Dermis microvascular lymphatic vessel endothelial cell (primary cell): ENCODE data around the gene PNPLA8. TPM values are rescaled to one million over a fixed set of nuclear protein-coding genes. Genes with fewer than 3 reads are reported as not detected.
"Not testable (repeated sequence)": the region's sequence is repeated elsewhere in the genome, so short reads cannot be mapped to it uniquely, and the experiment has no call there.

Source experiments
- DNase-seq, 2 donors: peaks; one replicate each; pipeline versions ENCODE4 v3.0.0 to v3.0.0-alpha.2; 2010; ENCODE audit warnings: low read depth in 2 of 2
- total RNA-seq: library from RNA; depleted of rRNA; stranded (reverse); fragments of >200 nt; gene quantifications from 2 replicates; pipeline ENCODE4 v1.2.1, GENCODE V29; 2014

PNPLA8 gene
- total RNA-seq, 1 donor from 2014 or later, result 25.0 TPM

DNA sequence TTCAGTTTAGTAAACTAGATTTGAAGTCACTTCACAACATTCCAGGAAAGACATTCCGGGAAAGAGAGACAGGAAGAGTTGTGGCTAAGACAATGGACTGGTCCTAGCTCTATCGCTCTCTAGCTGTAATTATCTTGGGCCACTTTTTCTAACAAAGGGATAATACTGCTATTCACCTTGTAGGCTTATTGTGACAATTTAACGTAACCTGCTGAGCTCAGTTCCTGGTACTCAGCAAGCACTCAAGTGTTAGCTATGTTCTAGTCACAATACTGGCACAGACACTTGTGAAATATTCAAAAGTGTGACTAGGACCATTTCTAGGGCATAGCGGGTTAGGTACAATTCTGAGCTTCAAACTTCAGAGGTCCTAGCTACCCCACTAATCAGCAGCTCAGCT, 57.7 kb downstream of the PNPLA8 start:
- peak in 1 of 2 donors; percentile 12 for DNase-seq

DNA sequence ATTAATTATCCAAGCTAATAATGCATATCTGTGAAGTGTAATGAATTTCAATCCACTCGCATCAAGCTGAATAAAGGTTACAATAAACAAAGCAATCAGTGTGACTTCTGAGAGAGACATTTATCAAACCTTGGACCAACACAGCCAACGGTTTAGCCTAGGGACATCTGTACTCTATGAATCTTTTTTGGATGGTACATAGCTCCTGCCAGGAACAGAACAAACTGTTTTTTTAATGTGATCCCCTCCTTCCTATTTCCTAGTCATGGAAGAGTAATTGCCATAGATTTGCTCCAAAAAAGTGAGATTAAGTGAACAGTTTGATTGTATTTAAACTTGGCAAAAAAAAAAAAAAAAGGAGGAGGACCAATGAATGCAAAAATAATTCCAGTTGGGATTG, 58.5 kb downstream of the PNPLA8 start:
- DNase-seq, result no peak

DNA sequence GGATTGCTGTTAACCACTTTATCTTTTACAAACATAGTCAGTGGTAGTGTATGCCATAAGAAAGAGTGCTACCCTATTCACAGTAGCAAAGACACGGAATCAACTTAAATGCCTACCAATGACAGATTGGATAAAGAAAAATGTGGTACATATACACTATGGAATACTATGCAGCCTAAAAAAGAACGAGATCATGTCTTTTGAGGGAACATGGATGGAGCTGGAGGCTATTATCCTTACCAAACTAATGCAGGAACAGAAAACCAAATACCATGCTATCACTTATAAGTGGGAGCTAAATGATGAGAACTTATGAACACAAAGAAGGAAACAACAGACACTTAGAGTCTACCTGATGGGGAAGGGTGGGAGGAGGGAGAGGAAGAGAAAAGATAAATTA, 59.6 kb downstream of the PNPLA8 start:
- DNase-seq, result not testable (repeated sequence)

DNA sequence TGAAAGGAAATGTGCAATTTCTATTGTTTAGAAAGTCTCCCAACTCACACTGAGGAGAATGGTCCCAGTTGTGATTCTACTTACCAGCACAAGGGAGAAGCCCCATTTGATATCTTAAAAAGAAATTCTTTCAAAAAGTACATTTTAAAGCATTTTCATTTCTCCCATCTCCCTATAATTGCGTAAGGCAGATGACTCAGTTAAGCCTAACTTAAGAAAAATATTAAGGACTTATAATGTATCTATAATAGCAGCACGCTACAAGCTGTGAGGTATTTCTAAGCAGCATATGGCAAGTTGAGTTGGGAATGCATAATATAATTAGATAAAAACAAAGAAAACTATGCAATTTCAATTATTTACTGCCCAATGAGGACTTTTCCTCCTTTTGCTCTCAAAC, 61.2 kb downstream of the PNPLA8 start:
- no peak for DNase-seq

DNA sequence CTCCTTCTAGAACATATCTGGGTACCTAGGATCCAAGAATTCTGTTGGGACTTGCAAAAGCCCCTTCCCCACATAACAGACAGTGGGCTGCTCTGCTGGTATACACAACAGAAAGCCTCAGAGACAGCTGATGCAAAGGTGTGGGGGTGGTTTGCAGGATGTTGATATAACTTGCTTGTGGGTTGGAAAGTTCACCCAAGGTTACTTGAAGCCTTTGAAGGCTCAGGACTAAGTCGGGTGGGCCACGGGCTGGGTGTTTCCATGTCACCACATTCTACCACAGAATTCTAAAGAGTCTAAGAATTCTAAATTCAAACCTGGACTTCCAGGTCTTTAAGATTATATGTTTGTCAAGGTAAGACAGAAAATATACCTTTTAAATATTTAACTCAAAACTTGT, 62.3 kb downstream of the PNPLA8 start:
- no peak for DNase-seq

DNA sequence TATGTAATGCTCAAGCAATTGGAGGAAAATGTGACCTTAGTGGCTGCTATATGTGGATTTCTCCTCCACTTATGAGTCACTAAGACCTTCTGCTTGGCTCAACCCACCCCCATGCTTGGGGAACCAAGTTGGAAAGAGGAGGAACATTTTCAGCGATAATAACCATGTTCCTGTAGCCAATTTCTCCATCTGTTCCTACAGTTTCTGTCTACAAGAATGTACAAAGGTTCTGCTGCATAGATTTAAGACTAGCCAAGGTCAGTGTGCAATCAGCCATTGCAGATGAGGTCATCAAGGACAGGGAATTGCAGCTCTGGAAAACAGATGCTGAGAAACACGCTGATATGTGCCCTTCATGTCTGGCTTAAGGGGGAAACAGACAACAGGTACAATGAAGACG, 64.1 kb downstream of the PNPLA8 start:
- no peak for DNase-seq

DNA sequence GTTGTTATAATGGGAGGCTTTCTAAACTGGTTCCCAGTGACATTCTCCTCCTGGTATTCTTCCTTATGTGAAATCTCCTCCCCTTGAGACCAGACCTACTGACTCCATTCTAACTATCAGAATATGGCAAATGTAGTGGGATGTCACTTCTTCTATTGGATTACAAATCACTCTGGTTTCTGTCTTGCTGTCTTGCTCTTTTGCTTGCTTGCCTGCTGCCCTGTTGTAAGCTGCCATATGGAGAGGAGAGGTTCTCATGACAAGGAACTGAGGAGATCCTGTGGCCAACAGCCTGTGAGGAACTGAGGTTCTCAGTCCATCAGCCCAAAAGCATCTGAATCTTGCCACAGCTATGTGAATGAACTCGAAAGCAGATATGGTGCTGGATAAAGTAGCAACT, 65.0 kb downstream of the PNPLA8 start:
- DNase-seq, result no peak

DNA sequence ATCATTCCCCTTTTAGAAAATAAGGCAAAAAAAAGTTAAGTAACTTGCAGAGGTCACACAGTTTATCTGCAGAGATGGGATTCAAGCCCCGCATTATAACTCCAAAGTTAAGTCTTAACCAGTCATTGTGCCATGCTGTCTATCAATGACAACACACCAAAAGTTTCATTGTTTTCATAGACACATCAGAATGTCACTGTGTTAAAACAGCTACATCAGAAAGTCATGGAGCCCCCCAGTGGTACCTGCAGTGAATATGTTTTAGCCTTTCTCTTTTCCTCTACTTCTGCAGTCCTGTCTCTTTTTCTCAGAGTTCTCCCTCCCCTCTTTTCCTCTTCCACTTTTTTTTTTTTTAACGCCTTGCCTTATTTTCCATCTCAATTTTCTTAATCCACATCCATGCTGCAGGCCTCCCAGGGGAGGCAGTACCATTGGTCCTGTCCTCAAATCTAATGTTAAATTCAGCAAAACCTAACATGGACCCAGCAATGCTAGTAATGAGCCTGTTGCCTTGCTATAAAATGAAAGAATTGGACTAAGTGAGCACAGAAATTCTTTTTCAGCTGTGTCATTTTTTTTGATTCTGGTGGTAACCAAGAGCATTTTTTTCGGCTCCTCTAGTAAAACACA, 65.9 kb downstream of the PNPLA8 start:
- DNase-seq, result peak; percentile 32 to 62

DNA sequence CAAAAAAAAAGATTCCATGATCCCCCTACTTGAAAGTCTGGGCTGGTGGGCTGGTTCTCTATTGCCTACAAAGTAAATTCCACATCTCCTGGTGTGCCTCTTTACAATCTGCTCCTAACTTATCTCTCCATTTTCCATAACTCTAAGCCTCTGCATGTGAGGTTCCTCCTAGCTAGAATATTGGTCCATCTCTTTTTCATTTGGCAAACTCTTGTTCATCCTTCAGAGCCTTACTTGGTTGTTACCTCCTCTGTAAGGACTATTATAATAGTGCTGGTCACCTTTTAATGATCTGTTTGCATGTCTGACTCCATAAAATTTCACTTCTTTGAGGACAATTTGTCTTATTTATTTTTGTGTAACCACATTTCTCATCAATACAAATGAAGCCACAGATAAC, 68.1 kb downstream of the PNPLA8 start:
- DNase-seq, result no peak

DNA sequence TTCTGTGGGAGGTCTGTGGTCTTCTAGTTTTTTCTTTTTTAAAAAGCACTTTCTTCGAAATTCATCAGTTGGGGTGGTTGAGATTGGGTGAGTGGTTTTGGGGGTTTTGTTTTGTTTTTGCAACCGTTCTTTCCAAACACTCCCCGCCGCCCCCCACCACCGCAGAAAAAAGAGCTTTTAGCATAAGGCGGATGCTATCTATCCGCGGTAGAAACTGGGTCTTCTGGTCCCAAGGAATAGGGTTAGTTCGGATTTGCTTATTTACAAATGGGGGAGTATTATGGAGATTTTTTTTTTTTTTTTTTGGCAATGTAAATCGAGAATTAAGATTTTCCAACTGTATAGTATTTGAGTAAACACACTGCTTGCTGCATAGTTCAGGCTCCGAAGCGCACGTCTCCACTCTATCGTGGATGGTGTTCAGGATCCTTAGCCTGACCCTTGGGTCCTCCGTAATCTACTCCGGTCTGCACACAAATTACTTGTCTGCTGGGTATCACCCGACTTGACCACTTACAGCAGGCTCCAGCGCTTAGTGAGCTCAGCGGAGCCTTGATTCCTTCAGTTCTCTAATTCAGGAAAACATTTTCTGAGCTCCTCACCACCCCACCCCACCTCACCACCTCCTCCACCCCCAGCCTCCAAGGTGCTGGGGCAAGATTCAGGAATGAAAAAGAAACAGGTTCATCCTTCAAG, 68.9 kb downstream of the PNPLA8 start:
- DNase-seq, result no peak

DNA sequence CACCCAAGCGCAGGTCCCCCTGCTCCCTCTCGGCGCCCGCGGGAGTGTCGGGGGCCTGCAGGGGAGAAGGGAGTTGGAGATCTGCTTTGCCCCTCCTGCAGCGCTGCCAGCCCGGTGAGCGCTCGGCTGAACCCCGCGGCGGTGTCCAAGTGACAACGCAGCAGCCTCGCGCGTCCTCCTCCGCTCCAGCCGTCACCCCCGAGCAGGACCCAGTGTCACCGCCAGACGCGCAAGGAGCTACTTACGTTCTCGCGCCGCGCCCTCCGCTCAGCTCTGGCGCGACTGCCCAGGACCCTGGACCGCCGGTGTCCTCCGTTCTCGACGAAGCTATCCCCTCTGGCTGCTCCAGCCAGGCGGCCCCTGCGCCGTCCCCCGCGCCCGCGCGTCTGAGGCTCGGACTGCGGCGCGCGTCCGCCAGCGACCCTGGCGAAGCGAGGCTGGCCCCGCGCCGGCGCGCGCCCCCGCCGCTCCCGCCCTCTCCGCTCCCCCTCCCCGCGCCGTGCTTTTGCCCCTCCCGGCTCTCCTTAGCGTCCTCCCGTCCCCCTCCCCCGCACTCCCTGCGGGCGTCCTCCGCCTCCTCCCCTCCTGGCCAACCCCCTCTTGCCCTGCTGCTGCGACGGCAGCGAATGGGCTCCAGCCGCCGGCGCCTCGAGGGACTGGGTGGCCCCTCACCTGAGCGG, 69.8 kb downstream of the PNPLA8 start, which contains the start of gene NRCAM:
TSS of gene NRCAM (minus strand) at position 439 of the 680 bp plus-strand sequence. CDS start 216,372 bp downstream, outside the sequence.
- DNase-seq, result peak in 1 of 2 donors; percentile 70

DNA sequence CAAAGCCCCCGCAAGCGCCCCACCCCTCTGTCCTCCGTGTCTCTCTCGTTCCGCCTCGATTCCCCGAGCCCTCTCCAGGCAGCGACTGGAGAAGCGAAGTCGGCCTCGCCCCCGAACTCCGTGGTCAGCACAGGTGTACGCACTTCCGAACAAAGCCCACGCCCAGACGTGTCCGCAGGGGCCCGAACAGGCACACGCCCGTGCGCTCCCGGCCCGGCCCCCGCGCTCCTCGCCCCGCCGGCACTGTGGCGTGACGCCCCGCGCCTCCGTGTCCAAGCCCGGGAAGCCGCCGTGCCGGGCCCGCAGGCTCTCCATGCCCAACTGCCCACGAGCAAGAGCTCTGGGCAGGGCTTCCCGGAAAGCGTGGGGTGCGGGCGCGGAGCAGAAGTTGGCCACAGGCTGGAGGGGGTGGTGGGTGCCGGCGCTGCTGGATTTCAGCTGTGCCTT, 70.4 kb downstream of the PNPLA8 start:
- DNase-seq, result no peak

DNA sequence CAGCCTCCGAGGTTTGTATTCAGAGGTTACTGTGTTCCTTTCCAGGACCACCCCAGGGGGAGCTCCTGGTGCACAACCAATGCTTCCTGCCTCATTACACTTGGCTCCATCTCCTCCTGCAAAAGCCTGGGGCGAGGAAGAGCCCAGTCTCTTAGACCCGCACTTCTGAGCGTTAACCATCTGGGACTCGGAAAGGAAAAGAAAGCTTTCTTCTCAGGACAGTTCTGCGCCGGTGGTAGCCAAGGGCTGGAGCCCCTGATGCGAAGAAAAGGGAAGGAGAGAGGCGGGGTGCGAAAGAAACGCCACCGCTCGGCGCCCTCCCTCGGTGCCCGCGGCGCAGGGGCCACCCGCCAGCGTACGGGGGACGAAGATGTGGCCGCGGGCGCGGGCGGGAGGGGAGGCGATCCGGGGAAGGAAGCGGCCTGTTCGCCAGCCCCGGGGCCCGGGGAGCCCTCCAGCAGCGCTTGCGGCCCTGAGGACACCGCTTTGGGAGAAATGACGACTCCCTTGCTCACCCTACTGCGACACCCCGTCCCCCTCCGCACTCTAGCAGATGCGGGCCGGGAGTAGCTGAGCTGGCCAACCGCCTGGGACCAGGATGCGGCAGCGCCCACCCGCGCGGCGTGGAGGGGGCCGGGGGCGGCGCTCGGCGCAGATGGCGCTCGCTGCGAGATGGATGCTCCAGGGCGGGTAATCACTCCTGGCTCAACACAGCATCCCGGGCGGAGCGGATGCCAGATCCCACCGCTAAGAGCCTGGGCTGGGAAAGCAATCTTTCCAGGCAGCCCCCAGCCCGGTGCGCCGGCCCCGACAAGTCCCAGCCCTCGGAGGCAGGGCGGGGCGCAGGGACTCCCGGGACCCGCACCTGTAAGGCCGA, 71.0 kb downstream of the PNPLA8 start:
- DNase-seq, result peak in 1 of 2 donors; percentile 43

DNA sequence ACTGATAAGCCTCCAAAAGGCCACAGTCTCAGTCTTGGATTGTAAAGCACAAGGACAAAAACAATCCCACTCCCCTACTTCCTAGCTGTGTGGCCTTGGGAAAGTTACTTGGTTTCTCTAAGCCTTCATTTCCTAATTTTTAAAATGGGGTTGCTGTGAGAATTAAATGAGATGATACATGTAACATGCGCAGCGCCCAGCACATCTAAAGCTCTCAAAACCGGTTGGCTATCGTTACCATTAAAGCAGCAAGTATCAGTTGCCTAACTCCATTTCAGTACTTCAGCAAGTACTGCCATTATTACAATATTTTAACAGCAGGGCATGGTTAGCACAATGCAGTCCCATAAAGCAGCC, 71.6 kb downstream of the PNPLA8 start:
- no peak for DNase-seq

DNA sequence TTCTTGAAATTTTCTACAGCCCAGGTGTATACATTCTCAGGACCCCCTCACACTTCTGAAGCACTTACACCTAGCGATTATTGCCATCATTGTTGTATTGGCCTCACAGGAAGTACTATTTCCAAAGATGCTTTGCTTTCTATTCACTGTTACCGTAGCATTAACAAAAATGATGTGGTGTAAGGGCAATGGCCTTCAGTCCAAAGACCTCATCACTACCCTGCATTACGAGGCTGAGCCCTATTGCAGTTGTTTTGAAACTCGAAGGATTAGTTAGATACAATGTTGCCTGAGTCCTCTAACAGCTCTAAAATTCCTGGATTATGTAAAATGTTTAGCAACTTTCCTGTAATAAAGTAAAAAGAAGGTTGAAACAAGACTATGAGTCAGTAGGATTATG, 72.6 kb downstream of the PNPLA8 start:
- no peak for DNase-seq

DNA sequence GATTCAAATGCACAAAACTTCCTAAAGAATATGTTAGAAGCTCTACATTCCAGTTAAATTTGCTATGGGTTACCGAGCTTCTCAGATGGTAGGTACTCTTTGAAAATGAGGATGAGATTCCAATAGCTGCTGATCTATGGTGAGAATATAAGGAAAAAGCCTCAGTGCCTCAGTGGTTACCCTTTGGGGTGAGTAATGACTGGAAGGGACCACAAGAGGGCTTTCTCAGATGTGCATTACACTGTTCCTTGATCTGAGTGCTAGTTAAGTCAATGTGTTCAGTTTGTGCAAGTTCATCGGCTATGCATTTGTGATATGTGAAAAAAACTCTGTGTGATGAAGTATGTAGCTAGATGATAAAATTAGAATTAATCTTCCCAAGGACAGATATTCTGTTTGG, 73.2 kb downstream of the PNPLA8 start:
- DNase-seq, result peak in 1 of 2 donors; percentile 59

DNA sequence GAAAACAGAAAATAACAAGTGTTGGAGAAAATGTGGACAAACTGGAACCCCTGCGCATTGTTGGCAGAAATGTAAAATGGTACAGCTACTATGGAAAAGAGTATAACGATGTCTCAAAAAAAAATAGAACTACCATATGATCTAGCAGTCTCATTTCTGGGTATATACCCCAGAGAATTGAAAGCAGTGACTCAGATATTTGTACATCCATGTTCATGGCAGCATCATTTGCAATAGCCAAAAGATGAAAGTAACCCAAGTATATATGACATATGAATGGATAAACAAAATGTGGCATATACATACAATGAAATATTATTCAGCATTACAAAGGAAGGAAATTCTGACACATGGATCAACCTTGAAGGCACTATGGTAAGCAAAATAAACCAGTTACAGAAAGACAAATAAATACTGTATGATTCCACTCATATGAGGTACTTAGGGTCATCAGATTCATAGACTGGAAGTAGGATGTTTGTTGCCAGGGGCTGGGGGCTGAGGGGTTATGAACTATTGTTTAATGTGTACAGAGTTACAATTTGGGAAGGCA, 74.6 kb downstream of the PNPLA8 start:
- DNase-seq, result peak in 1 of 2 donors; percentile 56

DNA sequence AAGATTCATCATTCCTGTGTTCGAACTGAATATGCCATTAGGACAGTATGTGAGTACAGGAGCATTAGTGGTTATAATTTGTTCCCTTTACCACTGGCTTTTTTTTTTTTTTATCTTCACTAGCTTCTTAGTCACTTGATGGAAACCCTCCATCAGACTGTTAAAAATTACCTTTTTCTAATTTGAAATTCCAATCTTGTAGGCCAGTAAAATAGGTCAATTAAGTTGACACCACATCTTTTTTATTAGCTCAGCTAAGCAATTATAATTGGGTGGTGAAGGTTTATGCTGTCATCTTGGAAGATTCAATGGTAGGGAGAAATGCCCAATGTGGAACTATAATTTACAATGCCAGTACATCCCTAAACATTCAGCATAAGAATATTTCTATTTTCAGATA, 75.8 kb downstream of the PNPLA8 start:
- no peak for DNase-seq

DNA sequence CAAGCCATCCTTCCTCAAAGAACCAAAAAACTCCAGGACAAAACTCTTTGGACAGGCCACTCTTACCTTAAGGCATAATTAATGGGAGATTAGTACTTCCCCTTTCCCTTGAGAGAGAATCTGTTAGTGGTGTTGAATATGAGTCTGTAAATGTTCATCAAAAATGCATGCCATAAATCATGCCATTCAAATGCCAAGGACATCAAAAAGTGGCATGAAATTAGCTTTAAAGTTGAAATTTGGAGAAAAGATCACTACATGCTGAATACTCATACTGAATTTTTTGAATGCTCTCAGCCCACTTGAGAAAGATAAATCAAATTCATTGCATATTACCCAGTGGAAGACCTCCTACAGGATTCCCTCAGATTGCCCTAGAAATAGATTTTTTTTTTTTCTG, 76.4 kb downstream of the PNPLA8 start:
- DNase-seq, result no peak

DNA sequence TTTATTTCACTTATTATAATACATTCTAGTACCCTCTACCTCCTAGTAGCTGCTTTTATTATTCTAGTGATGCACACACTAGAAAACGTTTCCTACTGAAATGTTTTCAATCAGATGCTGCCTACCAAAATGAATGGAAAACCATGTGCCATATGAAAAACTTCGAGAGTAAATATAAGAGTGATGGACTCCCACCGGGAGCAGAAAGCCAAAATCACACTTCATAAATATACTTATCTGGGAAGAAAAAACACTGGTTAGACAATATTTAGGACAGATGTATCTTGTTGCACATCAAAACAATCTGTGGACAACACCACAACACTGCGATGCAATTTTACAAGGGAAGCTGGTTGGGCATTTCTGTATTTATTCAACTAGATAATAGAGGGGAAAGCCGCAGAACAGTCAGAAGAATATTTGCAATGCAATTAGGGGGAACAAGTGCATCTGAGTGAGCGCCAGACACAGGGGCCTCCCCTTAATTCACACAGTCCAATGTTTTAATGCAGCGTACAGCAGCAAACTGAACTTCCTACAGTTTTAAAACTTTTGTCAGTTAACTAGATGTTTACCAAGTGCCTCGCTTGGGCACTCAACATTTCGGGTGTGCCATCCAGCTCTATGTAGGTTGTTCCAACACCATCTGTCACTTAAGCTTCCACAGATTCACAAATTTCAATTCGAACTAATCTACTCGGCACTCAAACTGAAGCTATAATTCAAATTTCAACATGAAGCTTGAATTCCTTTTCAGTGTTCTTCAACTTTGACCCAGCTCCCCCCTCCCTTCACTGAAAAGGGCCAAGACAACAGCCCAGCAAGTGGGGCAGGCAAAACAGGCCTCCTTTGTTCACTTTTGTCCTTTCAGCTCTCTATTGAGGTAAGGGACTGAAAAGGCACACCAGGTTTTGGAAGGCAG, 77.1 kb downstream of the PNPLA8 start:
- no peak for DNase-seq
